Cardiac fibroblast (primary cell): ENCODE results near the gene DNAJC5G.

Source experiments
- DNase-seq, 2 donors: peaks; one replicate each; pipeline versions ENCODE4 v3.0.0 to v3.0.0-alpha.2; 2010; ENCODE audit warnings: low read depth in 2 of 2
- H3K4me3 ChIP-seq, 2 donors: replicated peaks in 1 of 2; 1 replicate in 1 of 2; 2 replicates in 1 of 2; pipeline ENCODE4 v1.5.1; 2011; ENCODE audit warnings: low read depth in 2 of 2, low read length in 2 of 2, mild to moderate bottlenecking in 2 of 2, moderate library complexity in 1 of 2
- CTCF ChIP-seq: IDR thresholded peaks from one replicate; pipeline ENCODE4 v1.5.1; 2011; ENCODE audit warnings: low read depth, mild to moderate bottlenecking, low read length, inconsistent platforms

Gene DNAJC5G

GRCh38 chr2:27307545-27308358 is 32.5 kb downstream of the DNAJC5G start:
- no peak for TF ChIP-seq CTCF
- no peak overlapping the region for H3K4me3 ChIP-seq
- no peak for DNase-seq

- DNase-seq, result peak; percentile 47
- no peak within 1 kb of the TSS for H3K4me3 ChIP-seq
- no peak for TF ChIP-seq CTCF
Observed at GRCh38 chr2:27308359-27308881, 33.2 kb downstream of the DNAJC5G start, which contains the start of gene UCN. UCN (minus strand) TSS chr2:27308445; CDS start chr2:27307895, 550 bp downstream.

- no peak for DNase-seq
- H3K4me3 ChIP-seq, result no peak overlapping the region
- TF ChIP-seq CTCF, result no peak
Observed at GRCh38 chr2:27309651-27310050, 34.4 kb downstream of the DNAJC5G start.

GRCh38 chr2:27312152-27312551 is 36.9 kb downstream of the DNAJC5G start:
- no peak for DNase-seq
- no peak for TF ChIP-seq CTCF
- no peak overlapping the region for H3K4me3 ChIP-seq

- no peak for DNase-seq
- no peak overlapping the region for H3K4me3 ChIP-seq
- no peak for TF ChIP-seq CTCF
Observed at GRCh38 chr2:27313882-27314645, 38.8 kb downstream of the DNAJC5G start.

GRCh38 chr2:27314709-27315108 is 39.5 kb downstream of the DNAJC5G start:
- DNase-seq, result no peak
- TF ChIP-seq CTCF, result no peak
- no peak overlapping the region for H3K4me3 ChIP-seq
